HL-60/S4 treated with retinoic acid at 250 ng/mL for 4 days and 3 days (cell line): Measurements from ENCODE around the gene GRIN1.

Source experiments
- in situ Hi-C: fragments of 300-500 bp; cut with MboI; formaldehyde crosslinking; loops from 2 replicates; pipeline ENCODE4 v1.7.0; 2022; ENCODE audit warnings: low sequenced_read_pairs

The GRIN1 gene

DNA sequence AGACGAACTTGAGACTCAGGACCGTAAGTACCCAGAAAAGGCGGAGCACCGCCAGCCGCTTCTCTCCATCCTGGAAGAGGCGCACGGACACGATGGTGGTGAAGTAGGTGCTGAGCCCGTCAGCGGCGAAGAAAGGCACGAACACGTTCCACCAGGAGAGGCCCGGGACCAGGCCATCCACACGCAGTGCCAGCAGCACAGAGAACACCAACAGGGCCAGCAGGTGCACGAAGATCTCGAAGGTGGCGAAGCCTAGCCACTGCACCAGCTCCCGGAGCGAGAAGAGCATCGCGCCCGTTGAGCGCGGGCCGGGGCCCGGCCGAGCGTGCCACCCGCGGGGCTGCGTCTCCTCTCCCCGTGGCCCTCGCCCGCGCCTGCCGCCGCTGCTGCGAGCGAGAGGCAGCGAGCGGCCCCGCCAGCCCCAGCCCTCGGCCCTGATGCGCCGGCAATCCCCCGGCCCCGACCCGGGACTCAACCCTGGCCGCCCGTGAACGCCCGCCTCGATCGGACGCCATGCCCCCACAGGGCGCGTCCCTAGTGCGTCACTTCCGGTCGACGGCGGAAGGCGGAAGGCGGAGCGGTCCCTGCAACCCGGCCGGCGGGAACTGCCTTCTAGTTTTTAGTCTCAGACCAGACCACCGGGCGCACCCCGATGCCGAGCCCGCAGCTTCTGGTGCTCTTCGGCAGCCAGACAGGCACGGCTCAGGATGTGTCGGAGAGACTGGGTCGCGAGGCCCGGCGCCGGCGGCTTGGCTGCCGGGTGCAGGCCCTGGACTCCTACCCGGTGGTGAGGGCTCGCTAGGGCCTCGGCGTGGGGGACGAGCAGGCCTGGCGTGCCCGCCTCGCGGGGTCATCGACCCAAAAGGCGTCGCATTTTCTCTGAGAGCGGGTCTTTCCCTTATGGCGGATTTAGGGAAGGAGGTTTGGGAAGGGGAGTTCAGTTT, 66.4 kb downstream of the GRIN1 start, which contains the start of the genes NDOR1 and TMEM203:
Gene NDOR1, plus strand, starts transcription at position 575 of the 944 bp plus-strand sequence. Its CDS starts 78 bp downstream, at position 653.
Gene TMEM203, minus strand, starts transcription at position 523 of the 944 bp plus-strand sequence. Its CDS starts 234 bp downstream, at position 289.
- in situ Hi-C loops = no loop called here

DNA sequence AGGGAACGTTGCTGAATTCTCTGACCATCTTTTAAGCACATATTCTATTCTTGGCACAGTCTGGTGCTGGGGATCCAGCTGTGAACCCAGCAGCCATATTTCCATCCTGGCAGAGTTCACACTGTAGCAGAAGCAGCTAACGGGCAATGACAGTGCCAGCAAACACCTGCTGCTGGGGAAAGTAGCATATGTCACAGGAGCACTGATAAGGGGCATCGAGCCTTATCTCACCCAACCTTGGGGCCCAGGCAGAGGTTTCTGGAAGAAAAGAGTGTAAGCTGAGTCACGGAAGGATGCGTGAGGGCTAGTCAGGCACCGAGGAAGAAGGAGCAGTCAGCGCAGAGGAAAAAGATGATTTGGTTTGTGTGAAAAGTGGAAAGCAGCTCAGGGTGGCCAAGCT, 67.6 kb downstream of the GRIN1 start:
- in situ Hi-C loops = no loop called here

DNA sequence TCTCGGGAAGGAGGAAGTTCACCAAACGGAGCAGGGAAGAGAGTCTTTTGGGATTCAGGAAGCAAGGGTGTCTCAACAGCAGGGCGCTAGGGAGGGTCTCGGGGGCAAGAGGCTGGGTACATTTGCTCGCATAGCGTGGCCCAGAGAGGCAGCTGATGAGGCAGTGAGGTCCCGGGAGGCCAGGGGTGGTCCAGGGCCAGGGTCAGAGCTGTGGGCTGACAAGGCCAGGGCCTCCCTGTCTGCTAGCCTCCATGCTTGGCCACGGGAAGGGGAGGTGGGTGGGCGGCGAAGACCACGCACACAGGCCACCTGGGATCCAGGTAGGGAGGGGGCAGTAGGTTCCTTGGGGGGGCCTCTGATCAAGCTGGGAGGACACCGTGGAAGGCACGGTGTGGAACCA, 72.6 kb downstream of the GRIN1 start:
- in situ Hi-C loops = no loop called here

DNA sequence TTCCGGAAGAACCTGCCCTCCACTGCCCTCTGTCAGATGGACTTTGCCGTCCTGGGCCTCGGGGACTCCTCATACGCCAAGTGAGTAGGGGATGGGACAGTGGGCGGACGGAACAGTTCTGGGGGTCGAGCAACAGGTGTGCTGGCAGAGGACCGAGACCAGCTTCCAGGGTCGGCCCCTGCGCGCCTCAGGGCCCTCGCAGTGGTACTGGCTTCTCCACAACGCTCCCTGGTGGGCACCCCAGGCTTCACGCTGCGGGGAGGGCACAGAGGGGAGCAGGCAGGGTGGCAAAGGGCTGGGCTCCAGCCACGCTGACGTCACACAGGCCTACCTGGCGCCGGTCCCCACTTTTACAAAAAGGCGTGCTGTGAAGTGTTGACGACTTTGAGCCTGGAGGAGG, 73.6 kb downstream of the GRIN1 start:
- in situ Hi-C loops = no loop called here

DNA sequence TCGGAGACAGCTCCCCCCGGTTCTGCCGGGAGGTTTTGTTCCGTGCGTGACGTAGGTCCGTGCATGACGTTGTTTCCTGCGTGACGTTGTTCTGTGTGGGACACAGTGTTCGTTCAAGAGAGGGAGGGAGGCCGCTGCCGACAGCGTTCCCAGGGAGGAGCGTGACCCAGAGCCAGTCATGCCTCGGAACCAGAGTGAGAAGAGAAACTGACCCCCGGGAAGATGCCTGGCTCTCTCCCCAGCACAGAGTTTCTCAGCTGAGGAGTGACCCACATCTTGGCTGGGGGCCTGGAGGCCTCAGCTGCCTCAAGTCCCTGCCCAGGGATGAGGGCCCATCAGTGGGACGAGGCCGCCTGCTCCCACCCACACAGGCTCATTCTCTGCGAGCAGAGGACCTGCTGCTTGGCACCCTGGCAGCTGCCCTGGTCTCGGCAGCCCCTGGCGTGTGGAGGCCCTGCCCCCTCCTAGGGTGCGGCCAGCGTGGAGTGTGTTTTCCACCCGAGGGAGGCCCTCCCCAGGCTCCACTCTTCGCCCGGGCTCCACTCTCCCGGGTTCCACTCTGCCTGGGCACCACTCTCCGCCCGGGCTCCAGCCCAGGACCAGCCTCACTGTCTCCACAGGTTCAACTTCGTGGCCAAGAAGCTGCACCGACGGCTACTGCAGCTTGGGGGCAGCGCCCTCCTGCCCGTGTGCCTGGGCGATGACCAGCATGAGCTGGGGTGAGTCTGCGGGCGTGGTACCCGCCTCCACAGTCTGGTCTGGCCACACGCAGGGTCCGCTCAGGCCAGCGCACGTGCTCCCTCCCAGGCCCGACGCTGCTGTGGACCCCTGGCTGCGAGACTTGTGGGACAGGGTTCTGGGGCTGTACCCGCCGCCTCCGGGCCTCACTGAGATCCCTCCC, 74.5 kb downstream of the GRIN1 start:
- in situ Hi-C loops = no loop called here

DNA sequence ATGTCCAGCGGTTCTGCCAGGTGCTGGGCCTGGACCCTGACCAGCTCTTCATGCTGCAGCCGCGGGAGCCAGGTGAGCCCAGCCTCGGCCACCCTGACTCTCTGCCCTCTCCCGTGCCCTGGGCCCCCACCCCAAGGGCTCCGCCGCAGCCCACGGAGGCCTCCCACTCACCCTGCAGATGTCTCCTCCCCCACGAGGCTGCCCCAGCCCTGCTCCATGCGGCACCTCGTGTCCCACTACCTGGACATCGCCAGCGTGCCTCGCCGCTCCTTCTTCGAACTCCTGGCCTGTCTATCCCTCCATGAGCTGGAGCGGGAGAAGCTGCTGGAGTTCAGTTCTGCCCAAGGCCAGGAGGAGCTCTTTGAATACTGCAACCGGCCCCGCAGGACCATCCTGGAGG, 75.7 kb downstream of the GRIN1 start:
- in situ Hi-C loops = no loop called here

DNA sequence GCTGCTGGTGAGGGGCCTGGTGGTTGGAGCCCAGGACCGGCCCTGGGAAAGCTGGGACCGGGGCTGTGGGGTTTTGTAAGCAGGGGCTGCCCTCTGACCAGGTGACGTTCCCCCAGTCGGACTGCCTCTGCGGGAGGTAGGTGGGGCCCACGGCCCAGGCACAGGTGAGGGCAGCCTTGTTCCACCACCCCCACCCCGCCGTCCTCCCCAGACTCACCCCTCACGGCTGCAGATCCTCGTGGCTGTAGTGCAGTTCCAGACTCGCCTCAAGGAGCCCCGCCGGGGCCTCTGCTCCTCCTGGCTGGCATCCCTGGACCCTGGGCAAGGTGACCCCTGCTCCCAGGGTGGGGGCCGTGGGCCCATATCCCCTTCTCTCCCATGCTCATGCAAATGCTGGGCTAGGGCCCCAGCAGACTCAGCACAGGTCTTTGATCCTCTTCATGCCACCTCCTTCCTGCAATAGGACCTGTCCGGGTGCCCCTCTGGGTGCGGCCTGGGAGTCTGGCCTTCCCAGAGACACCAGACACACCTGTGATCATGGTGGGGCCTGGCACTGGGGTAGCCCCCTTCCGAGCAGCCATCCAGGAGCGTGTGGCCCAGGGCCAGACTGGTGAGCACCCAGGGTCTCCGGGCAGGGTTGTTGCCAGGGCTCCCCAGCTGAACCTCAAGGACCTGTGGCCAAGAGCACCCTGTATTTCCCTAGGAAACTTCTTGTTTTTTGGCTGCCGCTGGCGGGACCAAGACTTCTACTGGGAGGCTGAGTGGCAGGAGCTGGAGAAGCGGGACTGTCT, 76.4 kb downstream of the GRIN1 start:
- in situ Hi-C loops = no loop called here

DNA sequence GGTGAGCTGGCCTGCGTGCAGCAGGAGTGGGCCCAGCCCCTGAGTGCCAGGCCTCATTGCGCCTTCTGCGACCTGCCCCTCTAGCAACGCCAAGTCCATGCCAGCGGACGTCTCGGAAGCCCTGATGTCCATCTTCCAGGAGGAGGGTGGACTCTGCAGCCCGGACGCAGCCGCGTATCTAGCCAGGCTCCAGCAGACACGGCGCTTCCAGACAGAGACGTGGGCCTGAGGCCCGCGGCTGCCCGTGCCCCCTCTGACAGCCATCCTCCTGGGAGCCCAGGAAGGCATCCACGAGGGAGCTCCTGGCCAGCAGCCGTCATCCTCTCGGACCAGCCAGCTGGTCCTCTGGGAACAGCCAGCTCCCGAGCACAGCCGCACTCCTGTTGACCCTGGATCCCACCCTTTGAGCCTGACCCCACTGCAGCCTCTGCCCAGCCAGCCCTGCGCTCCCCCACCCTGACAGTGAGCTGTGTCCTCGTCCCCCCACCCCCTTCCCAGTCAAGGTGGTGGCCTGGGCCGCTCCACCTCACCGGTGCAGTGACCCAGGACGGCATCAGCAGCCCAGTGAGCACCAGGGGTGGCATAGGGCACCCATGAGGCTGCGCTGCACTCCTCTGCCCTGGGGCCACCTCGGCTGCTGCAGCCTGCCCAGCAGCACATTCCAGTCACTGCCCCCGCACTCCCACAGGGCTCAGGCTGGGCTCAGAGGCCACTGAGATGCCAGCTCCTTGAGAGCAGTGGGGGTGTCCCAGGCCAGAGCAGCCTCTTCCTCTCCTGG, 77.4 kb downstream of the GRIN1 start:
- in situ Hi-C loops = no loop called here

DNA sequence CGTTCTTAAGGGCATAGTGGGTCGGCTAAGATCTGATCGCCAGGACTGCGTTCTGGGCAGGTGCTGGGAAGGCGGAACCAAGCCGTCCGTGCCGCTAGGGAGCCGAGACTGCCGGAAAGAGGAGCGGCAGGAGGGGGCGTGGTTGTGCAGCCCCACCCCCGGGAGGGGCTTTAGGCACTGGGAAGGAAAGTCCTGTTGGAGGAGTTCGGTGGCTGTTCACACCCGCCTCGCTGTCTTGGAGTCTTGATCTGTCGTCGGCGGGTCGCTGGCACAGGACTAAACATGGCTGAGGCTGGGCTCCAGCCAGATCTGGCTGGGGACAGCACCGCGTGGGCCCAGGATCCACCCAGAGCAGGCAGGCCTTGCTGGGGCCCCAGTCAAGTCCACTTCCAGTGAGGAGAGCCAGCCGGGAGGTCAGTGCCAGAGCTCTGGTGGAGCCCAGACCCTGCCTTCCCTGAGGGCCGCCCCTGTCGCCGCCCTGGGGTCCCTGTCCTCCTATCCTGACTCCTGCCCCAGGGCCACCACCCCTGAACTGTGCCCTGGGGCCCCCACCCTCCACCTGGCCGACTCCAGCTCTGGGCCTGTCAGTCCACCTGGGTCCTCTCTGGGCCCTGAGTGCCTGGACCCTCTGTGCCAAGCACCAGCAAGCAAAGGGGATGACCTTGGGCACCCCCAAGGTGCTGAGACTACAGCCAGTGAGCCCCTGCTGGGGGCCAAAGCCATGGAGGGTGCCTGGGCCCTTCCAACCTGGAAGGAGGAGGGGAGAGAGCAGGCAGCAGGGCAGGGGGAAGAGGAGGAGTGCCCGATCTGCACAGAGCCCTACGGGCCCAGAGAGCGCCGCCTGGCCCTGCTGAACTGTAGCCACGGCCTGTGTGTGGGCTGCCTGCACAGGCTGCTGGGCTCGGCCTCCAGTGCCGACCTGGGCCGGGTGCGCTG, 78.6 kb downstream of the GRIN1 start:
- in situ Hi-C loops = no loop called here

DNA sequence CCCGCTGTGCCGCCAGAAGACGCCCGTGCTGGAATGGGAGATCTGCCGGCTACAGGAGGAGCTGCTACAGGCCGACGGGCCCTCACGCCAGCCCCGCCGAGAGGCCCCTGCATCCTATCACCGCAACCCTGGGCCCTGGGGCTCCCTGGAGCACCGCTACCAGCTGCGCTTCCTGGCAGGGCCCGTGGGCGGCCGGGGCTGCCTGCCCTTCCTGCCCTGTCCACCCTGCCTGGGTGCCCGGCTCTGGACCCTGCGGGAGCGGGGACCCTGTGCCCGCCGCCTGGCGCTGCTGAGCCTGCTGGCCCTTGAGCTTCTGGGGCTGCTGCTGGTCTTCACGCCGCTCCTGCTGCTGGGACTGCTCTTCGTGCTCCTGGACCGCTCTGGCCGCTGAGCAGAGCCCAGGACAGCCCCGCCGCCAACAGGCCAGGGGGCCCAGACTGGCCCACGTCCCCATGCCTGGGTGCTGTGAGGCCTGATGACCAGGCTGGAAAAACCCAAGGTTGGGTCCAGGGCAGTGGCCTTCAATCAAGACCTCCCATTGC, 79.3 kb downstream of the GRIN1 start:
- in situ Hi-C loops = no loop called here
